GM19043 (cell line): ENCODE measurements around the gene NHLRC4.

ENCODE experiments used
- ATAC-seq: cut with Tn5 transposase; IDR thresholded peaks from one replicate; pipeline ENCODE4 v1.9.1; 2021; ENCODE audit warnings: low read depth; ENCODE audit not compliant: unreplicated experiment

Gene NHLRC4

DNA sequence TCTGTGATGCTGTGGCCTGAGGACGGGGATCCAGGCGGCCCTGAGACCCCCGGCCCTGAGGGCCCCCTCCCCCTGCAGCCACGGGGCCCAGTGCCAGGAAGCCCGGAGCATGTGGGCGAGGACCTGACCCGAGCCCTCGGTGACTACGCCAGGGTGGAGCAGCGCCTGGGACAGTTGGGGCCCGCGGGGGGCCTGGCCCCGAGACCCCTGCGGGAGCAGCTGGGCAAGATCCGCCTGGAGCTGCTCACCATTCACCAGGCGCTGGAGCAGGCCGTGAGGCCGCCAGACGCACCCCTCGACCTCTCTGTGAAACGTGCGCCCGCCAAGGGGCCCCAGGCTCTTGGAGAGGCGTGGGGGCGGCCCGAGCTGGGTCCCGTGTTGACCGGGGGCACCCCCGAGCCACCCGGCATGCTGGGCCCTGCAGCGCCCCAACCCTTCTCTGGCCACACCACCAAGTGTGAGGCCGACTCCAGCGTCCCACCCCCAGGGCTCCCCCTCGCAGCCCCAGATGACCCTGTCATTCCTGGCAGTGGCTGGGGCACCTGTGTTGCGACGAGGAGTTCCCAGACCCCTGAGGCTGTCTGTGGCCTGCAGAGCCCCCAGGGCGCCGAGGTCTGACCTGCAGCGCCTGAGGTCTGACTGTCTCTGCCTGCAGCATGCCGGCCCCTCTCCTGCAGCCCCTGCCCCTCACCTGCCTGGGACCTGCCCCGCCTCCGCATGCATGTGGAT lies 2.0 kb upstream of the NHLRC4 start:
- no peak for ATAC-seq

DNA sequence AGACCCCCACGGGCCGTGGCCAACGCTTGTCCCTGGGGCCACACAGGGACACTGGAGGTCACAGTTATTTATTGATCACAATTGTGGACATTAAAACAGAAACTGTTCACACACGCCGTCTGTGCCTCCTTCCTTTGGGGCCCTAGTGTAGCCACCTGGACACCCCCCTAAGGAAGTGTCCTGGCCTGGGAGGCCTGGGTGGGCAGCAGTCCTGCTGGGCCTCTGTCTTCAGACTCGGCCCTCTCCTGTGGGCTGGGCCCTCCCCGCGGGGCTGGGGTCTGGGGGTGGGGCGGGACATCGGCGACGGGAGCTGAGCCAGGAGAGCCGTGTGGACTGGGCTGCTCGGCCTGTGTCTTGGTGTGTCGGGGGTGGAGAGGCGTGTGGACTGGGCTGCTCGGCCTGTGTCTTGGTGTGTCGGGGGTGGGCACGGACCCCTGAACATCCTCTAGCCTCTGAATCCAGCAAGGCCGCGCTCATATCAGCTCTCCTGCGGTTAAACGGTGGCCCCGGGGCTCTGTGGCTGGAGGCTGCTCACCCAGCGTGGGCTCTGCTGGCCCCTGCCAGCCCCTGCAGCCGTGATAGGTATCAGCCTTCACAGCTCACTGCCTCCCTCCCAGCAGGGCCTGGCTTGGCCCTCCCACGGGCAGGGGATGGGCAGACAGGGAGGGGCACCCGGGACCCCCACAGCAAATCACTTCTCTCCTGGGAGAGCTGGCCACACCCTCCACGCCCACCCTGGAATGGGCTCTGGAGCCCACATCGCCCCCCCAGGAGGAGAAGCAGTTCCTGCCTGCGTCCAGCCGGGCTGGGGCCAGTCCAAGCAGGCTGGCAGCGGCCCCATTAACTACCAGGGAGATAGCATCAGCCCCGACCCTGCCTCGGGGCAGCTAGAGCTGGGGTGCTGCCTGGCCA lies 1.1 kb upstream of the NHLRC4 start:
- no peak for ATAC-seq

DNA sequence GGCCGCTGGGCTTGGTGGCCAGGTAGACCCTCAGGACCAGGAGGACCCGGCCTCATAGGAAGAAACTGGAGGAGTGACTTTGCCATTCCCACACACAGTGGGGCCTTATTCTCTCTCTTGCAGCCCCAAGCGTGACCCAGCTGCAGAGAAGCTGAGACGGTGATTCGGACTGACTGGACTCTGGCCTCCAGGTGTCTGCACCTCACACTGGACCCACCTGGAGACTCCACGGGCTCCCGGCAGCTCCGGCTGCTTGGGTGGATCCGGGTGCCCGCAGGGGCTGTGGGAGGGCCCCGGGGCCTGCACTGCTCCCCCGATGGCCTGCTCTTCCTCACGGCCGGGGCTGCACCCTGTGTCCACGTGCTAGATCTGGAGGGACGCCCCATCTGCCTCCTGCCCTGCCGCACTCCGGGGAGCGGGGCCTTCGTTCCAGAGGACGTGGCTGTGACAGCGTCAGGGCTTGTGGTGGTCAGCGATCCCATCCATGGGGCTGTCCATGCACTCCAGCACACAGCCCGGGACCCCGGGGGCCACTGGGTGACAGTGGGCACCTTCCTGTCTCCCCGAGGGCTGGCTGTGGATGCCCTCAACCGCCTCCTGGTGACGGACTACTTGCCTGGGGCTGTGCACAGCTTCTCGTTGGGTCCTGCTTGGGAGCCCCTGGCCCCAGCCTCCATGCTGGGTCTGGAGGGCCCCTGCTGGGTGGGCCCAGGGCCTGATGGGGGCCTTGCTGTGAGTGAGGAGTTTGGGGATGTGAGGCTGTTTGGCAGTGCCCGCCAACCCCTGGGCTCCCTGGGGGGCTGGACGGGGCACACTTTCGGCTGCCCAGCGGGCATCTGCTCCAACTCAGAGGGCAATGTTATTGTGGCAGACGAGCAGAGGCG lies 810 bp downstream of the NHLRC4 start:
- no peak for ATAC-seq

DNA sequence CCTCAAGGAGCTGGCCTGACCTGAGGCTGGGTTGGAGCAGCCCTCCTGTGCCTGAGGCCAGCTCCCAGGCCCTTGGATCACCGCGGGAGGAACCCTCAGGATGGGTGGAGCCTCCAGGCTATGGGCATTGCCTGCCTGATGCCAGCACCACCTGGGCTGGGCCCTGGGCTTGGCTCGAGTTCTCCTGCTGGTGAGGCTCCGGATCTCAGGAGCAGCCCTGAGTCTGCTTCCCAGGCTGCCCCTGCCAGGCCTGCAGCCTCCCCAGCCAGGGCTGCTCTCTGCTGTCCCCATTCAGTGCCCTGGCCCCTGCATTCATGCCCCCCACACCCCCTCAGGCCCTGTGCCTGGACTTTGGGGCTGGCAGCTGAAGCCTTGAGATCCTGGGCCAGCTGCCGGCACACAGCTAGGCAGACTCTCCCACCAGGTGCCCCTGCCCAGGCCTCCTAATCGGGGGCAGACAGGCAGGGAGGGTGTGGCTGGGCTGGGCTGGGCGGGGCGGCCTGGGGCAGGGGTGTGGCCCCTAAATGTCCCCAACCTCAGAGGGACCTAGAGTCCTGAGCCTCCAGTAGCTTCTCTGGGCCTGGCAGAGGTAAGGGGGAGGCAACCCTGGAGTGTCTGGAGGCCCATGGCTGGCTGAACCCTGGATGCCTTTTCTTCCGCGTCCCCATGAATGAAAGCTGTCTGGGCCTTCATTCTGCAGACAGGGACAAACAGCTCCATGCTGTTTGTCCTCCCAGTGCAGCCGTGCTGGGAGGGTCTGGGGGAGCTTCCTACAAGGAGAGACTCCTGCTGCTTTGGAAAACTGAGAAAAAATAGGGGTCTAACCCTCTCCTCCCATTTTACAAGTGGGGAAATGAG lies 1.8 kb downstream of the NHLRC4 start:
- no peak for ATAC-seq

DNA sequence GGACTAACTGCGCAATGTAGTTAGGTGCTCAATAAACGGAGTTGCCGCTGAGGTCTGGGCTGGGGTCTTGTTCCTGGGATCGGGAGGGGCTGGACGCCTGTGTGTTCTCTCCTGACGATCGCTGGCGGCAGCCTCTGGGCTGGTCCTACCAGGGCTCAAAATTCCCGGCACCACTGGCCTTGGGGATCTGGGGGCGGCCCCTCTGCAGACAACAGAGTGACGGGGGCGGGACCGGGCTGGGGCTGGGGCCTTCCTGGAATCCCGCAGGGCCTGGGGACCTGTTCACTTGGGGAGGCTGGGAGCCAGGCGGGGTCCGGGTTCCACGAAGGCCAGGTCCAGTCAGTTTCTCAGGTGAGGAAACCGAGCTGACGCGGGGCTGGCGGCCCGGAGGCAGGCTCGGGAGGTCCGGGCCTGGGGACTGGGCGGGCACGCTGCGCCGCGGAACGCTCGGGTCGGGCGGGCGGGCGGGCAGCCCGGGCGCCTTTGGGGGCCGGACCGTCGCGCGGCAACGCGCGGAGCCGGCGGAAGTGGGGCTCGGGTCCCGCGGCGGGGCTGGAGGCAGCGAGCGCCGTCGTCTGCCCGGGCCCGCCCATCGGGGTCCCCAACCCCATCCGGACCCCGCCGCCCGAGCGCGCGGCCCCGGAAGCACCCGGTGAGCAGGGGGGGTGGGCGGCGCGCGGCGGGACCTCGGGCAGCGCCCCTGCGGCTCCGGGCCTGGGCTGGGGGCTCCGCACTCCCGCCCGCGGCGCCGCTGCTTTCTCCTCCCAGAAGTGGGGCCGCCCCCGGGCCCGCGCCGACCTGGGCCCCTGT lies 2.8 kb downstream of the NHLRC4 start, which contains the start of gene PIGQ:
TSS of gene PIGQ (plus strand) at position 524 of the 810 bp plus-strand sequence. CDS start 4,107 bp downstream, outside the sequence.
- no peak for ATAC-seq

DNA sequence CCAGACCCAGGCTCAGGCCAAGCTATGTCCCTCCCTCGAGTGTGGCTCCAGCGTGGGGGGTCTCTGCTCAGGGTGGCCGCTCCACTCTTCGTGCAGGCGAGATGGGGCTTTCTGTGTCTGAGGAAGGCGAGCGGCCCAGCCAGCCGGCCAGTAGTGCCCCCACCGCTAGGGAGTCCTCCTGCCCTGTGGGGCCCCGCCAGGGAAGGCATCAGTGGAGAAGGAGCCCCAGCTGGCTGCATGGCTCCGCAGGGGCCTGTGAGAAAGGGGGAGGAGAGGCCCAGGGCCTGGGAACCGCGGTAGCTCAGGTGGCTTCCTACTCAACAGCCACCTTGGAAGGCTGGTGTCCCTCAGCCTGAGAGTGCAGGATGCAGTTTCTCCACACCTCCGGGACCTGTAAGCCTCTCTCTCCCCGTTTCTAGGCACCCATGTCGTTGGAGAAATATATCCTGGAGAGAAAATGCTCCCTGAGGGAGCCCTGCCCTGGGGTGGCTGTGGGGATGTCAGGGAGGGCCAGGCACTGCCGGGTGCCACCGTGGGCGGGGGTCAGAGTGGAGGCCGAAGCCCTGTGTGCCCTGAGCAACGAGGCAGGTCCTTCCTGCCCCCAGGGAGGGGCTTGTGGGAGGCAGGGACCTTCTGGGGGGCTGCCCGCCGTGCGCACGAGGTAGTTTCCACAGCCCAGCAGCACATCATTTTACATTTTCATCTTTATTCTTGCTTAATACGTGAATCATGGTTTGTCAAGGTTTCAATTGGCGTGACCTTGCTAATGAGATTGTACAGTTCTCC lies 6.3 kb downstream of the NHLRC4 start:
- ATAC-seq: no peak

DNA sequence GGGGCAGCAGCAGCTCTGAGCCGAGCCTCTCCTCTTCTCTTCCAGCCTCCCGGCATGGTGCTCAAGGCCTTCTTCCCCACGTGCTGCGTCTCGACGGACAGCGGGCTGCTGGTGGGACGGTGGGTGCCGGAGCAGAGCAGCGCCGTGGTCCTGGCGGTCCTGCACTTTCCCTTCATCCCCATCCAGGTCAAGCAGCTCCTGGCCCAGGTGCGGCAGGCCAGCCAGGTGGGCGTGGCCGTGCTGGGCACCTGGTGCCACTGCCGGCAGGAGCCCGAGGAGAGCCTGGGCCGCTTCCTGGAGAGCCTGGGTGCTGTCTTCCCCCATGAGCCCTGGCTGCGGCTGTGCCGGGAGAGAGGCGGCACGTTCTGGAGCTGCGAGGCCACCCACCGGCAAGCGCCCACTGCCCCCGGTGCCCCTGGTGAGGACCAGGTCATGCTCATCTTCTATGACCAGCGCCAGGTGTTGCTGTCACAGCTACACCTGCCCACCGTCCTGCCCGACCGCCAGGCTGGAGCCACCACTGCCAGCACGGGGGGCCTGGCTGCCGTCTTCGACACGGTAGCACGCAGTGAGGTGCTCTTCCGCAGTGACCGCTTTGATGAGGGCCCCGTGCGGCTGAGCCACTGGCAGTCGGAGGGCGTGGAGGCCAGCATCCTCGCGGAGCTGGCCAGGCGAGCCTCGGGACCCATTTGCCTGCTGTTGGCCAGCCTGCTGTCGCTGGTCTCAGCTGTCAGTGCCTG lies 7.4 kb downstream of the NHLRC4 start:
- ATAC-seq: no peak

DNA sequence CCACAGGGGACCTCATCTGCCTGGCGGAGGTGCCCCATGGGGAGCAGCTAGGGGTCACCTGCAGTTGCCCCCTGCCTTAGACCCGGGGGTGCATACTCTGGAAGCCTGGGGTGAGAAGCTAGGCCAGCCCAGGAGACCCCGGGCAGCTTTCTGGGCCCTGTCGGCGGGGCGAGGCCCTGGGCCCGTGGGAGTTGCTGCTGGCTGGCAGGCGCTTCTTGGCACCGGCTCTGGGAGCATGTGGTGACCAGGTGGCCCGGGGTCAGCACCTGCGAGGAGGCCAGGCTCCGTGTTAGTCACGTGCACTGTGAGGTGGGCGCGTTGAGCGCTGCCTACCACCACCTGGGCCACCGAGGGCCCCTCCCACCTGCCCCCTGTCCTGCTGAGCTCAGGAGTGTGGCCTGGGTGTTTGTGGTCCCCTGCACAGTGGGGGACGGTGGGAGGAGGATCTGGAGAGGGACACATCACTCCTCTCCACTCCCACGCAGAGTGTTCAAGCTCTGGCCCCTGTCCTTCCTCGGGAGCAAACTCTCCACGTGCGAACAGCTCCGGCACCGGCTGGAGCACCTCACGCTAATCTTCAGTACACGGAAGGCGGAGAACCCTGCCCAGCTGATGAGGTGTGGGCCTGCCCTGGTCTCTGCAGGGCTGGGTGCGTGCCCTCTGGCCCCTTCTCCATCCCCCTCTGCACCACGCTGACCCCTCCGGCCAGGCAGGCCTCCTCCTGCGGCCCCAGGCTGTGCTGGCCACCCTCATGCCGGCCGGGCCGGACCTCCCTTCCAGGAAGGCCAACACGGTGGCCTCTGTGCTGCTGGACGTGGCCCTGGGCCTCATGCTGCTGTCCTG lies 8.8 kb downstream of the NHLRC4 start:
- ATAC-seq: no peak

DNA sequence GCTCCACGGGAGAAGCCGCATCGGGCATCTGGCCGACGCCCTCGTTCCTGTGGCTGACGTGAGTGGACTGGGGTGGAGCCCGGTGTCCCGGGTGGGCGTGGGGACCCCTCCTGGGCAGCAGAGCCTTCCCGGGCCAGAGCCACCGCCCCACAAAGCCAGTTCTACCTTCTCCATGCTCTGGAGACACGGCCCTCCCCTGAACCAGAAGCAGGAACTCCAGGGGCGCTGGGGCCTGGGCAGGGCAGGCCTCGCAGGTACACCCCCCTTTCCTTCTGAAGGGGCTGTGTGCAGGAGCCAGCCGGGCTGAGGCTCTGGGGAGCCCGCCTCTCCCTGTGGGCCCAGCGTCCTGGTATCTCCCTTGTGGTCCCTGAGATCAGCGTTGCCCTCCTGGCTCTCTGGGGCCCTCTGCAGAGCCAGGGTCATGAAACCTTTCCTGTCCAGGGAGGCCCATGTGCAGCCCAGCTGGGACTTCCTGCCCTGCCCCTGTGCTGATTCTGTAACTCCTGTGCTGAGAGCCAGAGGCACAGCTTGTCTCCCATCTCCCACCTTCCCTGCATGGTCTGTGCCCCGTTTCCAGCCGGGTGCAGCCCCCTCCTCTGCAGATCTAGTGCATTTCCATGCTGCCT lies 9.5 kb downstream of the NHLRC4 start:
- no peak for ATAC-seq

DNA sequence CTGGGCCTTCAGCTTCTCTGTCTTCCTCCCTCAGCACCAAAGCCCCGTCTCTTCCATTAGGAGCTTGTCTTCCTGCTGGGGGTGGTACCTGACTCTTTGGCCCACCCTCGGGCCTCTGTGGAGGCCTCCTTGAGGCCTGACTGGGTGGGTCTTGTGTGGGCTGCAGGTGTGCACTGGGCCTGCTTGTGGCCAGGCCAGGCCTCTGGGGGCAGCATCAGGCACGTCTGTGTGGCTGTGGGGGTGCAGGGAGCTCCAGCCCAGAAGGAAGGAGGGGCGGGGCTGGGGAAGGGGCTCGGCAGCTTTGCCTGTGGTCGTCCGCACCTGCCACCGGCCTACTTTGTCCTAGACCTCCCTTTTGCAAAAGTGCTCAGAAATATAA lies 10.0 kb downstream of the NHLRC4 start:
- ATAC-seq: no peak

DNA sequence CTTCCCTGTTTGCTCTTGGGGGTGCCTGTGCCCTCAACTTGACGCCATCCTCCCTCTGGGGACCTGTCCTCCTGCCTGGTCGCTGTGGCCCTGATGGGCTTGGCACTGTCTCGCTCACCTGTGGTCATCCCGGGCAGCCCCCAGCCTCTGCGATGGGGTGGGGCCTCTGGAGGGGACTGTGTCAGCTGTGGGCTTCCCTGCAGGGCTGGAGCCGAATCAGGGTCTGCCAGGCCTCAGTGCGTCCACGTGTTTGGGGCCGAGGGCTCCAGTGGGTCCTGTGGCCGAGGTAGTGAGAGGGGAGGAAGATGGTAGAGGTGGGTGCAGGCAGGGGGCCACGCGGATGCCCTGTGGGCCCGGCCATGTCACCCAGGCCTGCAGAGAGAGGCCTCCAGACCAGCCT lies 11.0 kb downstream of the NHLRC4 start:
- no peak for ATAC-seq

DNA sequence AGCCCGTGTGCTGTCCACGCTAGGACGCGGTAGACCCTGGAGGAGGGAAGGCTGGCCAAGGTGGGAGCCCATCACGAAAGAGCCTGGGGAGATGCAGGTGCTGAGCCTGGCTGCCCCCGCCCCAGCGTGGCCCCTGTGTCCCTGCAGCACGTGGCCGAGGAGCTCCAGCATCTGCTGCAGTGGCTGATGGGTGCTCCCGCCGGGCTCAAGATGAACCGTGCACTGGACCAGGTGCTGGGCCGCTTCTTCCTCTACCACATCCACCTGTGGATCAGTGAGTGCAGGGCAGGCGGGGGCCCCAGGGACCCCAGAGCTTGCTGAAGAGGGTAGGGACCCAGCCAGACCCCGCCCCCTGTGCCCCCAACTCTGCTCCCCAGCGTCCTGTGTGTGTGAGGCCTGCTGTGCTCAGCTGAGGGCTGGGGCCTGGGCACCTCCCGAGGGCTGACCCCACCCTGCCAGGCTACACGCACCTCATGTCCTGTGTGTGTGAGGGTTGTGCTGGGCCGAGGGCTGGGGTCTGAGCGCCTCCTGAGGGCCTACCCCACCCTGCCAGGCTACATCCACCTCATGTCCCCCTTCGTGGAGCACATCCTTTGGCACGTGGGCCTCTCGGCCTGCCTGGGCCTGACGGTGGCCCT lies 11.5 kb downstream of the NHLRC4 start:
- ATAC-seq: no peak

DNA sequence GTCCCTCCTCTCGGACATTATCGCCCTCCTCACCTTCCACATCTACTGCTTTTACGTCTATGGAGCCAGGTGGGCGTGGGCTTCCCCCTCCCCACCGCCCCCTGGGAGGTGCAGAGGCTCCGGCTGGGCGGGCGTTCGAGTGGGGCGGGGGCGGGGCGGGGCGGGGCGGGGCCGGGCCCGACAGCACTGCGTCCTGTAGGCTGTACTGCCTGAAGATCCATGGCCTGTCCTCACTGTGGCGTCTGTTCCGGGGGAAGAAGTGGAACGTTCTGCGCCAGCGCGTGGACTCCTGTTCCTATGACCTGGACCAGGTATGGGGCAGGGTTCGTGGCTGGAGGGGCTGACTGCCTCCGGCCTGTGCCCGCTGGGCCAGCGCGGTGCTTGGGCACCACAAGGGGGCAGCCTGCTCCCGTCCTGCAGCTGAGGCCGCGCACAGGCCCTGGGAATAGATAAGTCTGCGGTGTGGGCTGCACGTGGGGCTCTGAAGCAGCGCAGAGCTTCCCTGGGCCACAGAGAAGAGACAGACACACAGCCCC lies 12.1 kb downstream of the NHLRC4 start:
- no peak for ATAC-seq

DNA sequence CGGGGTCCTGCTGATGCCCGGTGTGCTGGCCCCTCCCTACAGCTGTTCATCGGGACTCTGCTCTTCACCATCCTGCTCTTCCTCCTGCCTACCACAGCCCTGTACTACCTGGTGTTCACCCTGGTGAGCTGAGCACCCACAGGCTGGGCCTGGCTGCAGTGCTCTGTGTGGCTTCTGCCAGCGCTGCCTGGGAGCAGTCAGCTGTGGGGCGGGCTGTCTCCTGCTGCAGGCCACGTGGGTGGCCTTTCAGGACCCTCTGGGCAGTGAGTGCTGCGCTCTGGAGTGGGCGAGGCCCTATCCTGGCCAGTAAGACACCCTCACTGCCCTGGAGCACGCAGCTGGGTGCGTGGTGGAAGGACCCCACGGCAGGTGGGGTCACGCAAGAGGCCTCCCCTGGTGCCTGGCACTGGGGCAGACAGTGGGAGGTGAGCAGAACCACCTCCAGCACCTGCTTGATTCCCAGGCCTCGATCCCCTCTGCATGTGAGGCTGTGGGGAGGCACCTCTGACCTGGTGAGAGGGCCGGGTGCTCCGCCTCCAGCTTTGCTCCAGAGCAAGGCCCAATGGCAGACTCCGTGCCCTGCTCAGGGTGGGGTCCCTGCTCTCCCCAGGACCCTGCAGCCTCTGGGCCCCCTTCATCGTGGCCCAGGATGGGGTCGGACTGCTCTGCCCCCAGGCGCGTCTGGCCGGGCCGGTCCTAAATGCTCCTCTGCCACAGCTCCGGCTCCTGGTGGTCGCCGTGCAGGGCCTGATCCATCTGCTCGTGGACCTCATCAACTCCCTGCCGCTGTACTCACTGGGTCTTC lies 13.5 kb downstream of the NHLRC4 start:
- ATAC-seq: no peak
